Measurements from ENCODE around the gene AUNIP. TPM values are rescaled to one million over a fixed set of nuclear protein-coding genes. Genes with fewer than 3 reads are reported as not detected.

AUNIP gene
- total and polyA plus RNA-seq, 9 donors, result 0.23 to 0.75 (median 0.44) TPM; not detected in 1

DNA sequence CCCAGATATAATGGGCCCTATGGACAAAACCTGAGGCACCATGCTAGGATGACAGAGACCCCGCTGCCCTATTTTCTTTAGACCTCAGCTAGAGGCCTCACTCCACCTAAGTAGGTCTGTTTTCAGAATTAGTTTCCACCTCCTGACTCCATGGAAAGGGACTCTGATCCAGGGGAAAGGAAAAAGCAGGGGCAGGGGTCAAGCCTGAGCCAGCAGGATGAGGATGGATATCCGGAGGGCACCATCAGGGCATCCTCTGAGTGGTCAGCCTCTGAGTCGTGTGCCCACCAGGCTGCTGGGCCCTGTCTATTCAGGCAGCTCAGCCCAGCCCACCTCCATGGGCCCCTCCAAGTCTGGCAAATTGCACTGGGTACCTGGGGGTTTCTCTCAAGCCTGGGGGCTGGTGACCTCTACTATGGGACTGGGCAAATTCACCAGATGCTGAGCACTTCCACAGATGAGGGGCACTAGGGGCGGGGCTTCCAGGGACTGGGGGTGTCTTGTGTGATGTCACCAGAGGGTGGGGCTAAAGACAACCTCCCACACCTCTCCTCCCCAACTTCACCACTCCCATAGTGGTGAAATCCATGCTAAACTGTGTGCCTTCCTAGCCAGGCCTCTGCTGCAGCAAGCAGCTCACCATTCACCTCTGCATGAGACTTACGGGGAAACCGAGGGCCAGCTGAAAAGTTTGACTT, 10.8 kb upstream of the AUNIP start:
- Histone ChIP-seq H3K4me1 (ENCODE audit: insufficient read depth) (peaks cover 31% of the 10 kb centered on the region), H3K27ac (peak overlapping the region in 1 of 2 donors; percentile 72), H3K9me3 (no peaks in the 10 kb centered on the region), H3K36me3 (no peaks in the 10 kb centered on the region), H3K27me3 (no peaks in the 10 kb centered on the region), H3K4me3 (no peak overlapping the region)
- DNase-seq, result peak in 2 of 5 donors; percentile 20 to 47
- TF ChIP-seq, protein P1, sequence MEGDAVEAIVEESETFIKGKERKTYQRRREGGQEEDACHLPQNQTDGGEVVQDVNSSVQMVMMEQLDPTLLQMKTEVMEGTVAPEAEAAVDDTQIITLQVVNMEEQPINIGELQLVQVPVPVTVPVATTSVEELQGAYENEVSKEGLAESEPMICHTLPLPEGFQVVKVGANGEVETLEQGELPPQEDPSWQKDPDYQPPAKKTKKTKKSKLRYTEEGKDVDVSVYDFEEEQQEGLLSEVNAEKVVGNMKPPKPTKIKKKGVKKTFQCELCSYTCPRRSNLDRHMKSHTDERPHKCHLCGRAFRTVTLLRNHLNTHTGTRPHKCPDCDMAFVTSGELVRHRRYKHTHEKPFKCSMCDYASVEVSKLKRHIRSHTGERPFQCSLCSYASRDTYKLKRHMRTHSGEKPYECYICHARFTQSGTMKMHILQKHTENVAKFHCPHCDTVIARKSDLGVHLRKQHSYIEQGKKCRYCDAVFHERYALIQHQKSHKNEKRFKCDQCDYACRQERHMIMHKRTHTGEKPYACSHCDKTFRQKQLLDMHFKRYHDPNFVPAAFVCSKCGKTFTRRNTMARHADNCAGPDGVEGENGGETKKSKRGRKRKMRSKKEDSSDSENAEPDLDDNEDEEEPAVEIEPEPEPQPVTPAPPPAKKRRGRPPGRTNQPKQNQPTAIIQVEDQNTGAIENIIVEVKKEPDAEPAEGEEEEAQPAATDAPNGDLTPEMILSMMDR (IDR thresholded peaks at IDR 0.05), result no peak
- no peak for TF ChIP-seq POLR2A (IDR thresholded peaks at IDR 0.05)
- TF ChIP-seq EP300 (IDR thresholded peaks at IDR 0.05), result no peak
- 67 to 77% (median 75%) methylated on average over 6 of the region's 6 CpGs for WGBS, 3 donors
- intact Hi-C loops (cut with DNase I), result loop anchor here in 2 of 4 donors (10.0 kb wide), 1 partner anchor 45 kb away; no protein-coding TSS in a partner anchor

DNA sequence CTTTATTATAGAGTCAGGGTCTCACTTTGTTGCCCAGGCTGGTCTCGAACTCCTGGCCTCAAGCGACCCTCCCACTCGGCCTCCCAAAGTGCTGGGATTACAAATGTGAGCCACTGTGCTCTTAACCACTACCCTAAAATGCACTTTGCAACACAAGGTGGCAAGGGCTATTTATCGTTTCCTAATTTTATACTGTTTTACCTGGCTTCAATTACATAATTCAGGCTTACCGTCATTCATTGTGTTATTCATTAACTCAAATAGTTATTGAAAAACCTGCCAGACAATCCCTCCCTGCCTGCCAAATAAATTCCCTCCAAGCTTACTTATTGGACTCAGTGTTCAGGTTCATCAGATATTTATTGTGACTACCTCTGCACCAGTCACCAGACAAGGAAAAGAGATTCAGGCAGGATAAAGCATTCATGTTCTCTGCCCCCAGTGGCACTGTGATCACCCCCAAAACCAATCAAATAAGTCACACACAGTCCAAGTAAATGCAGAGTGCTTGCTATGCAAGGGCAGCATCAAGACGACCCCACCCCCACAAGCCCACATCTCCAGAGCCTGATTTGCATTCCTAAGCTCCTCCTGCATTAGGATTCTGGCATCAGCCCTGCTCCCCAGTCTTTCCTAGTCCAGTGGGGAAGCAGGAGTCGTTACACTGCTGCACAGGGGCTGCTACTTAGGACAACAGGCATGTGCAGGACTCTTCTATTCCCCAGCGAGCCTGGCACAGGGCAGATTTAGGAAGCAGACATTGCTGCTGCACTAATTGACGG, 8.1 kb upstream of the AUNIP start:
- Histone ChIP-seq H3K4me1 (ENCODE audit: insufficient read depth) (peaks cover 11% of the 10 kb centered on the region), H3K36me3 (no peaks in the 10 kb centered on the region), H3K27me3 (no peaks in the 10 kb centered on the region), H3K4me3 (no peak overlapping the region), H3K9me3 (no peaks in the 10 kb centered on the region), H3K27ac (no peak overlapping the region)
- TF ChIP-seq EP300 (IDR thresholded peaks at IDR 0.05) (no peak), POLR2A (IDR thresholded peaks at IDR 0.05) (no peak)
- TF ChIP-seq, protein P1 (IDR thresholded peaks at IDR 0.05), result no peak
- intact Hi-C loops (cut with DNase I), result no loop called here
- DNase-seq, result no peak
- 65 to 73% (median 68%) methylated on average over 9 of the region's 9 CpGs for WGBS, 3 donors

DNA sequence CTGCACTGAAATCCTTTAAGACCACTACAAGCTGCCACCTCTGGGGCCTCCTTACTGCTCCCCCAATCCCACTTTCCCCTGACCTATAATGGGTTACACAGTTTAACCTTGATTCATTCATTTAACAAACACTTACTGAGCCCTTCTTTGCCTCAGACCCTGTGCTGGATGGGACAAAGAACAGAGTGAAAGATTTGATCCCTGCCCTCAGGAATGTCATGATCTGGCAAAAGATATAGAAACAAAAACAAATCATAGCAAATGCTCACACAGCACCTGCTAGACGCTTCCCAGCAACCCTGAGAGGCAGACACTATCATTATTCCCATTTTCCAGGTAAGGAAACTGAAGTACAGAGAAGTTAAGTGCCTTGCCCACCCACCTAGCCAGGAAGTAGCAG, 7.0 kb upstream of the AUNIP start:
- no peaks in the 10 kb centered on the region for H3K9me3 ChIP-seq
- 78 to 94% (median 88%) methylated on average over 1 of the region's 1 CpG for WGBS, 3 donors
- no peak for DNase-seq
- H3K36me3 ChIP-seq, result no peaks in the 10 kb centered on the region
- H3K27me3 ChIP-seq, result no peaks in the 10 kb centered on the region
- H3K27ac ChIP-seq, result no peak overlapping the region
- intact Hi-C loops (cut with DNase I), result no loop called here
- TF ChIP-seq, protein P1 (IDR thresholded peaks at IDR 0.05), result no peak
- TF ChIP-seq EP300 (IDR thresholded peaks at IDR 0.05), result no peak
- no peak for TF ChIP-seq POLR2A (IDR thresholded peaks at IDR 0.05)
- H3K4me1 ChIP-seq (ENCODE audit: insufficient read depth), result peaks cover 4% of the 10 kb centered on the region
- H3K4me3 ChIP-seq, result no peak overlapping the region

DNA sequence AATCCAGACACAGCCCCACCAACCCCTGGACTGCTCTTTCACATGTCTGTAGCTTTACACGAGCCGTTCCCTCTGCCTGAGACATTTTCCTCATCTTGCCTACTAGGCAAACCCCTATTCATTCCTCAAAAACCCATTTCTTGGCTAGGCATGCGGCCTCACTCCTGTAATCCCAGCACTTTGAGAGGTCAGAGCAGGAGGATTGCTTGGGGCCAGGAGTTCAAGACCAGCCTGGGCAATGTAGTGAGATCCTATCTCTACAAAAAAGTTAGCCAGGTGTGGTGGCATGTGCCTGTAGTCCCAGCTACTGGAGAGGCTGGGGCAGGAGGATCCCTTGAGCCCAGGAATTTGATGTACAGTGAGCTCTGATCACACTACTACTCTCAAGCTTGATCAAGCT, 5.2 kb upstream of the AUNIP start:
- TF ChIP-seq, protein P1 (IDR thresholded peaks at IDR 0.05), result no peak
- no peaks in the 10 kb centered on the region for H3K9me3 ChIP-seq
- no peaks in the 10 kb centered on the region for H3K27me3 ChIP-seq
- H3K4me3 ChIP-seq, result no peak overlapping the region
- no peaks in the 10 kb centered on the region for H3K36me3 ChIP-seq
- intact Hi-C loops (cut with DNase I), result no loop called here
- WGBS, 3 donors, result 81 to 89% (median 83%) methylated on average over 3 of the region's 3 CpGs
- no peaks in the 10 kb centered on the region for H3K4me1 ChIP-seq (ENCODE audit: insufficient read depth)
- no peak overlapping the region for H3K27ac ChIP-seq
- no peak for DNase-seq

Measured in ovary (tissue), 9 donors.